PFSK-1 (cell line): ENCODE measurements around the gene EVI5L.

Experiments
- POLR2AphosphoS5 ChIP-seq: IDR thresholded peaks from 2 replicates; pipeline ENCODE4 v1.6.1; 2012; ENCODE audit warnings: low read depth, mild to moderate bottlenecking, control low read depth, low read length, moderate library complexity
- TAF1 ChIP-seq: IDR thresholded peaks from 2 replicates; pipeline ENCODE4 v1.6.1; 2012; ENCODE audit warnings: low read length, control low read depth, borderline replicate concordance; ENCODE audit not compliant: insufficient read depth
- TF ChIP-seq, protein P1 (sequence below), 2 experiments: IDR thresholded peaks; 2 replicates each; pipeline versions ENCODE4 v1.6.1 to v1.8.0; 2011 to 2012; ENCODE audit warnings: low read depth in 2 of 2, low read length in 2 of 2, control low read depth in 1 of 2, inconsistent platforms in 1 of 2, mild to moderate bottlenecking in 1 of 2, moderate library complexity in 1 of 2; ENCODE audit not compliant: insufficient read depth in 1 of 2

- TF ChIP-seq TAF1 (no peak), POLR2AphosphoS5 (no peak)
- TF ChIP-seq, protein P1, sequence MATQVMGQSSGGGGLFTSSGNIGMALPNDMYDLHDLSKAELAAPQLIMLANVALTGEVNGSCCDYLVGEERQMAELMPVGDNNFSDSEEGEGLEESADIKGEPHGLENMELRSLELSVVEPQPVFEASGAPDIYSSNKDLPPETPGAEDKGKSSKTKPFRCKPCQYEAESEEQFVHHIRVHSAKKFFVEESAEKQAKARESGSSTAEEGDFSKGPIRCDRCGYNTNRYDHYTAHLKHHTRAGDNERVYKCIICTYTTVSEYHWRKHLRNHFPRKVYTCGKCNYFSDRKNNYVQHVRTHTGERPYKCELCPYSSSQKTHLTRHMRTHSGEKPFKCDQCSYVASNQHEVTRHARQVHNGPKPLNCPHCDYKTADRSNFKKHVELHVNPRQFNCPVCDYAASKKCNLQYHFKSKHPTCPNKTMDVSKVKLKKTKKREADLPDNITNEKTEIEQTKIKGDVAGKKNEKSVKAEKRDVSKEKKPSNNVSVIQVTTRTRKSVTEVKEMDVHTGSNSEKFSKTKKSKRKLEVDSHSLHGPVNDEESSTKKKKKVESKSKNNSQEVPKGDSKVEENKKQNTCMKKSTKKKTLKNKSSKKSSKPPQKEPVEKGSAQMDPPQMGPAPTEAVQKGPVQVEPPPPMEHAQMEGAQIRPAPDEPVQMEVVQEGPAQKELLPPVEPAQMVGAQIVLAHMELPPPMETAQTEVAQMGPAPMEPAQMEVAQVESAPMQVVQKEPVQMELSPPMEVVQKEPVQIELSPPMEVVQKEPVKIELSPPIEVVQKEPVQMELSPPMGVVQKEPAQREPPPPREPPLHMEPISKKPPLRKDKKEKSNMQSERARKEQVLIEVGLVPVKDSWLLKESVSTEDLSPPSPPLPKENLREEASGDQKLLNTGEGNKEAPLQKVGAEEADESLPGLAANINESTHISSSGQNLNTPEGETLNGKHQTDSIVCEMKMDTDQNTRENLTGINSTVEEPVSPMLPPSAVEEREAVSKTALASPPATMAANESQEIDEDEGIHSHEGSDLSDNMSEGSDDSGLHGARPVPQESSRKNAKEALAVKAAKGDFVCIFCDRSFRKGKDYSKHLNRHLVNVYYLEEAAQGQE (IDR thresholded peaks at IDR 0.05; ENCODE audit: insufficient read depth in 1 of 2, low read depth in 2 of 2, low read length in 2 of 2), result no peak
Measured at GRCh38 chr19:7839476-7839875, 9.5 kb downstream of the EVI5L start.
